SU-DHL-6 (cell line): Measurements from ENCODE around the gene APOL6.

Experiments used
- EZH2phosphoT487 ChIP-seq: fragments of 200-600 bp; sonication (generic), shearing (Covaris generic); conservative IDR thresholded peaks from 2 replicates; pipeline ENCODE4 v1.6.1; 2018; ENCODE audit warnings: mild to moderate bottlenecking, antibody characterized with exemption, low read length, moderate library complexity, mixed read lengths
- TF ChIP-seq, protein P1 (sequence below): fragments of 200-600 bp; sonication (generic); IDR thresholded peaks from one replicate; pipeline ENCODE4 v1.5.1; 2017; ENCODE audit warnings: antibody characterized with exemption, mild to moderate bottlenecking, low read length, moderate library complexity; ENCODE audit not compliant: insufficient read depth, poor library complexity, severe bottlenecking

DNA sequence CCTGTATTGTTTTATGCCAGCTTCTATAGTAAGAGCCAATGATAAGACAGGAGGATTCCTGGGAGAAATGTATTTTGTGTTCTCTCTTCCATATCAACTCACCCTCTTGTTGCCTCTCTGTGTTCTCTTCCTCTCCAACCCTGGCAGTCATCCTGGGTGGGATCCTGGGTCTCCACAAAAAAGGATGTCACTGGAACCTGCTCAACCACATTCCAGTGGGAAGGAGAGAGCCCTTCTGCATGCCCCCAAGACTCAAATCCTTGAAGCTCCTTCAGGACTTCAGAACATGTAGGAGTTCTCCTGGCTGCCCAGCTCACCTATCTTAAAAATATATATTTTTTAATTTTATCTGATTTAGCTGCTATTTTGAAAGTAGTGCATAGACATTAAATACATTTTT lies 26.1 kb downstream of the APOL6 start:
- TF ChIP-seq, protein P1, sequence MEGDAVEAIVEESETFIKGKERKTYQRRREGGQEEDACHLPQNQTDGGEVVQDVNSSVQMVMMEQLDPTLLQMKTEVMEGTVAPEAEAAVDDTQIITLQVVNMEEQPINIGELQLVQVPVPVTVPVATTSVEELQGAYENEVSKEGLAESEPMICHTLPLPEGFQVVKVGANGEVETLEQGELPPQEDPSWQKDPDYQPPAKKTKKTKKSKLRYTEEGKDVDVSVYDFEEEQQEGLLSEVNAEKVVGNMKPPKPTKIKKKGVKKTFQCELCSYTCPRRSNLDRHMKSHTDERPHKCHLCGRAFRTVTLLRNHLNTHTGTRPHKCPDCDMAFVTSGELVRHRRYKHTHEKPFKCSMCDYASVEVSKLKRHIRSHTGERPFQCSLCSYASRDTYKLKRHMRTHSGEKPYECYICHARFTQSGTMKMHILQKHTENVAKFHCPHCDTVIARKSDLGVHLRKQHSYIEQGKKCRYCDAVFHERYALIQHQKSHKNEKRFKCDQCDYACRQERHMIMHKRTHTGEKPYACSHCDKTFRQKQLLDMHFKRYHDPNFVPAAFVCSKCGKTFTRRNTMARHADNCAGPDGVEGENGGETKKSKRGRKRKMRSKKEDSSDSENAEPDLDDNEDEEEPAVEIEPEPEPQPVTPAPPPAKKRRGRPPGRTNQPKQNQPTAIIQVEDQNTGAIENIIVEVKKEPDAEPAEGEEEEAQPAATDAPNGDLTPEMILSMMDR, result no peak
- TF ChIP-seq EZH2phosphoT487, result no peak
